Uterus (tissue), 2 donors: ENCODE data around the gene SLC25A47.

ENCODE experiments used
- CTCF ChIP-seq, 4 experiments: fragments of 200-600 bp in 2 of 4; fragments of 450-650 bp in 2 of 4; sonication (generic) in 2 of 4; IDR thresholded peaks; one replicate each; pipeline ENCODE4 v1.5.1; 2016 to 2019; ENCODE audit warnings: antibody characterized with exemption in 4 of 4, mild to moderate bottlenecking in 2 of 4, moderate library complexity in 1 of 4
- POLR2A ChIP-seq, 2 donors: fragments of 450-650 bp; IDR thresholded peaks; one replicate each; pipeline ENCODE4 v1.6.1; 2016; ENCODE audit warnings: antibody characterized with exemption in 2 of 2, mild to moderate bottlenecking in 1 of 2, moderate library complexity in 1 of 2

- TF ChIP-seq CTCF (IDR thresholded peaks at IDR 0.05) = no peak
- TF ChIP-seq POLR2A (IDR thresholded peaks at IDR 0.05) = no peak
Observed at GRCh38 chr14:100282083-100282350, 41.1 kb upstream of the SLC25A47 start.
